NOMO-1 treated with dmso at 0.1 percent for 144 hours (cell line): Measurements from ENCODE around the gene SFTPA1.
"Not testable (repeated sequence)": the region's sequence is repeated elsewhere in the genome, so short reads cannot be mapped to it uniquely, and the experiment has no call there.

Experiments used
- DNase-seq: peaks from one replicate; lab custom pipeline; 2025; ENCODE audit not compliant: unreplicated experiment; lab: John Stamatoyannopoulos, UW

The SFTPA1 gene

GRCh38 chr10:79608505-79609375, 2.0 kb upstream of the SFTPA1 start:
- no peak for DNase-seq

GRCh38 chr10:79611193-79611976, 646 bp downstream of the SFTPA1 start:
- DNase-seq: not testable (repeated sequence)

GRCh38 chr10:79615577-79615976, 4.8 kb downstream of the SFTPA1 start:
- no peak for DNase-seq

GRCh38 chr10:79616164-79616563, 5.4 kb downstream of the SFTPA1 start:
- no peak for DNase-seq

GRCh38 chr10:79623663-79624062, 12.9 kb downstream of the SFTPA1 start:
- DNase-seq: not testable (repeated sequence)

GRCh38 chr10:79627075-79627474, 16.3 kb downstream of the SFTPA1 start:
- DNase-seq: no peak

- DNase-seq: no peak
Observed at GRCh38 chr10:79628083-79628482, 17.3 kb downstream of the SFTPA1 start.

GRCh38 chr10:79628988-79629954, 18.5 kb downstream of the SFTPA1 start:
- DNase-seq: no peak

GRCh38 chr10:79629955-79630327, 19.2 kb downstream of the SFTPA1 start:
- DNase-seq: no peak

GRCh38 chr10:79636654-79637199, 26.0 kb downstream of the SFTPA1 start:
- not testable (repeated sequence) for DNase-seq

- DNase-seq: no peak
Observed at GRCh38 chr10:79638318-79638717, 27.6 kb downstream of the SFTPA1 start.

GRCh38 chr10:79652695-79653094, 42.0 kb downstream of the SFTPA1 start:
- not testable (repeated sequence) for DNase-seq

- not testable (repeated sequence) for DNase-seq
Observed at GRCh38 chr10:79663287-79663686, 52.5 kb downstream of the SFTPA1 start.

- DNase-seq: not testable (repeated sequence)
Observed at GRCh38 chr10:79664686-79665085, 53.9 kb downstream of the SFTPA1 start.
